HG03135 (cell line): ENCODE measurements around the gene TRIM39.
"Not testable (repeated sequence)": the region's sequence is repeated elsewhere in the genome, so short reads cannot be mapped to it uniquely, and the experiment has no call there.

Source experiments
- ATAC-seq: cut with Tn5 transposase; IDR thresholded peaks from one replicate; pipeline ENCODE4 v1.9.1; 2021; ENCODE audit warnings: mild to moderate bottlenecking, moderate library complexity; ENCODE audit not compliant: unreplicated experiment

The TRIM39 gene

GRCh38 chr6:30326526-30327231, at the start of gene TRIM39:
Gene TRIM39, plus strand, starts transcription at chr6:30326927. Its CDS starts 2,391 bp downstream, at chr6:30329318.
- peak; percentile 64 for ATAC-seq

- ATAC-seq = not testable (repeated sequence)
Observed at GRCh38 chr6:30280988-30281387, 45.7 kb upstream of the TRIM39 start.

GRCh38 chr6:30282522-30282921, 44.2 kb upstream of the TRIM39 start:
- ATAC-seq = no peak

GRCh38 chr6:30283761-30284160, 43.0 kb upstream of the TRIM39 start:
- ATAC-seq = no peak

- no peak for ATAC-seq
Observed at GRCh38 chr6:30287139-30287538, 39.6 kb upstream of the TRIM39 start.

- no peak for ATAC-seq
Observed at GRCh38 chr6:30295837-30296236, 30.9 kb upstream of the TRIM39 start.

GRCh38 chr6:30304002-30304401, 22.7 kb upstream of the TRIM39 start:
- ATAC-seq = no peak

GRCh38 chr6:30311101-30311500, 15.6 kb upstream of the TRIM39 start:
- ATAC-seq = no peak

GRCh38 chr6:30311671-30312070, 15.1 kb upstream of the TRIM39 start:
- no peak for ATAC-seq

GRCh38 chr6:30312266-30312665, 14.5 kb upstream of the TRIM39 start:
- no peak for ATAC-seq

- no peak for ATAC-seq
Observed at GRCh38 chr6:30312676-30313321, 13.9 kb upstream of the TRIM39 start.

GRCh38 chr6:30315156-30315555, 11.6 kb upstream of the TRIM39 start:
- no peak for ATAC-seq

- no peak for ATAC-seq
Observed at GRCh38 chr6:30317913-30318589, 8.7 kb upstream of the TRIM39 start.

GRCh38 chr6:30319146-30319835, 7.4 kb upstream of the TRIM39 start:
- no peak for ATAC-seq

- ATAC-seq = no peak
Observed at GRCh38 chr6:30321692-30322388, 4.9 kb upstream of the TRIM39 start.

GRCh38 chr6:30322527-30323501, 3.9 kb upstream of the TRIM39 start:
- ATAC-seq = no peak

GRCh38 chr6:30323806-30324205, 2.9 kb upstream of the TRIM39 start:
- ATAC-seq = no peak

- ATAC-seq = no peak
Observed at GRCh38 chr6:30325150-30325872, 1.4 kb upstream of the TRIM39 start.
